B cell (primary cell): ENCODE measurements around the gene MEOX2.

ENCODE experiments used
- EZH2 ChIP-seq: IDR thresholded peaks from 2 replicates; pipeline ENCODE4 v1.6.1; 2012; ENCODE audit warnings: borderline replicate concordance, low read depth, mild to moderate bottlenecking, moderate library complexity, low read length; ENCODE audit not compliant: insufficient read depth, poor library complexity, severe bottlenecking
- TF ChIP-seq, protein P1 (sequence below): fragments of 200-600 bp; IDR thresholded peaks from one replicate; pipeline ENCODE4 v1.8.0; 2022; ENCODE audit warnings: antibody characterized with exemption, mild to moderate bottlenecking

DNA sequence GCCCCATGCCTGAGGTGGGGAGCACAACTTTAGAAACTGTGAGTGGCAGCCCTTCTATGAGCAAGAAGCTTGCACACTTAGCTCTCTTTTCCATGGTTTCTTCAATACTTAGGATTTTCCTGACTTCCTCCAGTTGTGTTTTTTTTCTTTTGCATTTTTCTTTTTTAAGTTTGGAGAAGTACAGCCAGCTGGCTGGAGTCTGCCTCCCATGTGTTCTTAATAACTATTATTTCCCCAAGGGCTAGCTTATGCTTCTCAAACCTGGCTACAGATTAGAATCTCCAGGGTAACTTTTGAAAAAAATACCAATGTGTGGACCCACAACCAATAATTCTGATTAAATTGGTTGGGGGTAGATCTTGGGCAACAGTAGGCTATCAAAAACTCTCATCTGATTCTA, 37.4 kb upstream of the MEOX2 start:
- TF ChIP-seq, protein P1, sequence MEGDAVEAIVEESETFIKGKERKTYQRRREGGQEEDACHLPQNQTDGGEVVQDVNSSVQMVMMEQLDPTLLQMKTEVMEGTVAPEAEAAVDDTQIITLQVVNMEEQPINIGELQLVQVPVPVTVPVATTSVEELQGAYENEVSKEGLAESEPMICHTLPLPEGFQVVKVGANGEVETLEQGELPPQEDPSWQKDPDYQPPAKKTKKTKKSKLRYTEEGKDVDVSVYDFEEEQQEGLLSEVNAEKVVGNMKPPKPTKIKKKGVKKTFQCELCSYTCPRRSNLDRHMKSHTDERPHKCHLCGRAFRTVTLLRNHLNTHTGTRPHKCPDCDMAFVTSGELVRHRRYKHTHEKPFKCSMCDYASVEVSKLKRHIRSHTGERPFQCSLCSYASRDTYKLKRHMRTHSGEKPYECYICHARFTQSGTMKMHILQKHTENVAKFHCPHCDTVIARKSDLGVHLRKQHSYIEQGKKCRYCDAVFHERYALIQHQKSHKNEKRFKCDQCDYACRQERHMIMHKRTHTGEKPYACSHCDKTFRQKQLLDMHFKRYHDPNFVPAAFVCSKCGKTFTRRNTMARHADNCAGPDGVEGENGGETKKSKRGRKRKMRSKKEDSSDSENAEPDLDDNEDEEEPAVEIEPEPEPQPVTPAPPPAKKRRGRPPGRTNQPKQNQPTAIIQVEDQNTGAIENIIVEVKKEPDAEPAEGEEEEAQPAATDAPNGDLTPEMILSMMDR = no peak
- TF ChIP-seq EZH2 = no peak
